Left ventricle myocardium inferior (tissue), 1 donor: ENCODE data around the gene PLIN3. TPM values are rescaled to one million over a fixed set of nuclear protein-coding genes. Genes with fewer than 3 reads are reported as not detected.
"Not testable (repeated sequence)": the region's sequence is repeated elsewhere in the genome, so short reads cannot be mapped to it uniquely, and the experiment has no call there.

Experiments used
- DNase-seq: peaks from one replicate; pipeline ENCODE4 v3.0.0-alpha.2; 2020
- H3K27ac ChIP-seq: fragments of 200-600 bp; replicated peaks from 2 replicates; pipeline ENCODE4 v1.8.0; 2021
- H3K27me3 ChIP-seq: fragments of 200-600 bp; 2 replicates; pipeline ENCODE4 v1.8.0; 2021; ENCODE audit warnings: low read depth
- H3K36me3 ChIP-seq: fragments of 200-600 bp; 2 replicates; pipeline ENCODE4 v1.8.0; 2021
- H3K4me1 ChIP-seq: fragments of 200-600 bp; 2 replicates; pipeline ENCODE4 v1.8.0; 2021
- H3K4me3 ChIP-seq: fragments of 200-600 bp; 2 replicates; pipeline ENCODE4 v1.8.0; 2021; ENCODE audit warnings: mild to moderate bottlenecking, moderate library complexity
- H3K9me3 ChIP-seq: fragments of 200-600 bp; replicated peaks from 2 replicates; pipeline ENCODE4 v1.8.0; 2021
- intact Hi-C: fragments of 100-400 bp; cut with micrococcal nuclease; formaldehyde crosslinking; loops from one replicate; pipeline ENCODE4 v1.11.0; 2022
- total RNA-seq: library from RNA; stranded (reverse); fragmentation: NEBNext Ultra II Directional; extraction: Animal tissue kit (Norgen Biotek cat#: 25700); gene quantifications from one replicate; pipeline ENCODE4 v1.2.1, GENCODE V29; 2021
- TF ChIP-seq, protein P1 (sequence below): fragments of 200-600 bp; IDR thresholded peaks from 2 replicates; pipeline ENCODE4 v1.8.0; 2021; ENCODE audit warnings: antibody characterized with exemption, mild to moderate bottlenecking, borderline replicate concordance
- donor health status: DM: no; HTN: yes; CAD: no; lungs with severe emphysema.

Gene PLIN3
- total RNA-seq, 1 donor from 2014 or later: 26.7 TPM

DNA sequence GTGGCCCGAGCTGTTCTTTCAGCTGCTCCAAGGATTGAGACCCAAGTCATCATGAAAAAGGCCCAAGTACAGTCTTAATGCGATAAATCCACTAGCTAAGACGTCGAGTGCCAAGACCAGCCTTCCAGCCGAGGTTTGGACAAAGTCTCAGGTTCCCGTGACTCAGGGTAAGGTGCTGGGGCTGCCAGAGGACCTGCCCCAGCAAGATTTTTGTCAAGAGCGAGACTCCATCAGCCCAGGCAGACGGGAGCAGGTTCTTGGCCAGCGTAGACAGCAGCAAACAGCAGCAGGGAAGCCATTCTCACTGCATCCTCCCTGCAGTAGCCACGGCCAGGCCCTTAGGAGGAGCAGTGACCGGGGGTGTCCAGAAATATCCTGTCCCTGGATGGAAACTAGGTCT lies 72.5 kb downstream of the PLIN3 start:
- Histone ChIP-seq H3K4me1 (peaks cover 58% of the 10 kb centered on the region), H3K27ac (peak overlapping the region; percentile 46), H3K9me3 (no peaks in the 10 kb centered on the region), H3K27me3 (no peaks in the 10 kb centered on the region), H3K36me3 (peaks cover 40% of the 10 kb centered on the region), H3K4me3 (peak overlapping the region; percentile 96)
- TF ChIP-seq, protein P1, sequence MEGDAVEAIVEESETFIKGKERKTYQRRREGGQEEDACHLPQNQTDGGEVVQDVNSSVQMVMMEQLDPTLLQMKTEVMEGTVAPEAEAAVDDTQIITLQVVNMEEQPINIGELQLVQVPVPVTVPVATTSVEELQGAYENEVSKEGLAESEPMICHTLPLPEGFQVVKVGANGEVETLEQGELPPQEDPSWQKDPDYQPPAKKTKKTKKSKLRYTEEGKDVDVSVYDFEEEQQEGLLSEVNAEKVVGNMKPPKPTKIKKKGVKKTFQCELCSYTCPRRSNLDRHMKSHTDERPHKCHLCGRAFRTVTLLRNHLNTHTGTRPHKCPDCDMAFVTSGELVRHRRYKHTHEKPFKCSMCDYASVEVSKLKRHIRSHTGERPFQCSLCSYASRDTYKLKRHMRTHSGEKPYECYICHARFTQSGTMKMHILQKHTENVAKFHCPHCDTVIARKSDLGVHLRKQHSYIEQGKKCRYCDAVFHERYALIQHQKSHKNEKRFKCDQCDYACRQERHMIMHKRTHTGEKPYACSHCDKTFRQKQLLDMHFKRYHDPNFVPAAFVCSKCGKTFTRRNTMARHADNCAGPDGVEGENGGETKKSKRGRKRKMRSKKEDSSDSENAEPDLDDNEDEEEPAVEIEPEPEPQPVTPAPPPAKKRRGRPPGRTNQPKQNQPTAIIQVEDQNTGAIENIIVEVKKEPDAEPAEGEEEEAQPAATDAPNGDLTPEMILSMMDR: no peak
- DNase-seq: no peak
- intact Hi-C loops: no loop called here

GRCh38 chr19:4793278-4793677 lies 74.2 kb downstream of the PLIN3 start:
- H3K27me3 ChIP-seq, DNase-seq, intact Hi-C loops, H3K9me3 ChIP-seq: not testable (repeated sequence)
- peaks cover 58% of the 10 kb centered on the region for H3K4me1 ChIP-seq
- peaks cover 40% of the 10 kb centered on the region for H3K36me3 ChIP-seq
- H3K4me3 ChIP-seq: peak overlapping the region; percentile 96
- H3K27ac ChIP-seq: peak overlapping the region; percentile 46

DNA sequence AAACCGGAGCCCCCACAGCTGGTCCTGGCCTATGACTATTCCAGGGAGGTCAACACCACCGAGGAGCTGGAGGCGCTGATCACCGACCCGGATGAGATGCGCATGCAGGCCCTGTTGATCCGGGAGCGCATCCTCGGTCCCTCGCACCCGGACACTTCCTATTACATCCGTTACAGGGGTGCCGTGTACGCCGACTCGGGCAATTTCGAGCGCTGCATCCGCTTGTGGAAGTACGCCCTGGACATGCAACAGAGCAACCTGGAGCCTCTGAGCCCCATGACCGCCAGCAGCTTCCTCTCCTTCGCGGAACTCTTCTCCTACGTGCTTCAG lies 74.6 kb downstream of the PLIN3 start:
- H3K36me3 ChIP-seq: peaks cover 40% of the 10 kb centered on the region
- DNase-seq, H3K27me3 ChIP-seq, intact Hi-C loops, H3K9me3 ChIP-seq: not testable (repeated sequence)
- H3K4me1 ChIP-seq: peaks cover 58% of the 10 kb centered on the region
- peak overlapping the region; percentile 96 for H3K4me3 ChIP-seq
- peak overlapping the region; percentile 97 for H3K27ac ChIP-seq

DNA sequence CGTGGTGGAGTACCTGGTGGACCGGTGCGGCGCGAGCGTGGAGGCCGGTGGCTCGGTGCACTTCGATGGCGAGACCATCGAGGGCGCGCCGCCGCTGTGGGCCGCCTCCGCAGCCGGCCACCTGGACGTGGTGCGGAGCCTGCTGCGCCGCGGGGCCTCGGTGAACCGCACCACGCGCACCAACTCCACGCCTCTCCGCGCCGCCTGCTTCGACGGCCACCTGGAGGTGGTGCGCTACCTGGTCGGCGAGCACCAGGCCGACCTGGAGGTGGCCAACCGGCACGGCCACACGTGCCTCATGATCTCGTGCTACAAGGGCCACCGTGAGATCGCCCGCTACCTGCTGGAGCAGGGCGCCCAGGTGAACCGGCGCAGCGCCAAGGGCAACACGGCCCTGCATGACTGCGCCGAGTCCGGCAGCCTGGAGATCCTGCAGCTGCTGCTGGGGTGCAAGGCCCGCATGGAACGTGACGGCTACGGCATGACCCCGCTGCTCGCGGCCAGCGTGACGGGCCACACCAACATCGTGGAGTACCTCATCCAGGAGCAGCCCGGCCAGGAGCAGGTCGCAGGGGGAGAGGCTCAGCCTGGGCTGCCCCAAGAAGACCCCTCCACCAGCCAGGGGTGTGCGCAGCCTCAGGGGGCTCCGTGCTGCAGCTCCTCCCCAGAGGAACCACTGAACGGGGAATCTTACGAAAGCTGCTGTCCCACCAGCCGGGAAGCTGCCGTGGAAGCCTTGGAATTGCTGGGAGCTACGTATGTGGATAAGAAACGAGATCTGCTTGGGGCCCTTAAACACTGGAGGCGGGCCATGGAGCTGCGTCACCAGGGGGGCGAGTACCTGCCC lies 75.2 kb downstream of the PLIN3 start:
- Histone ChIP-seq H3K4me1 (peaks cover 58% of the 10 kb centered on the region), H3K36me3 (peaks cover 40% of the 10 kb centered on the region), H3K4me3 (peak overlapping the region; percentile 96), H3K27ac (peak overlapping the region; percentile 97)
- H3K9me3 ChIP-seq, H3K27me3 ChIP-seq, DNase-seq, intact Hi-C loops: not testable (repeated sequence)

- intact Hi-C loops: no loop called here
- Histone ChIP-seq H3K36me3 (peaks cover 35% of the 10 kb centered on the region), H3K27ac (peak within 1 kb of the TSS; percentile 97), H3K9me3 (no peaks in the 10 kb centered on the region), H3K4me3 (peak within 1 kb of the TSS; percentile 96), H3K4me1 (peaks cover 52% of the 10 kb centered on the region), H3K27me3 (no peaks in the 10 kb centered on the region)
- TF ChIP-seq, protein P1: peak; percentile 100
- DNase-seq: peak; percentile 99
Measured at GRCh38 chr19:4791183-4792018, 76.1 kb downstream of the PLIN3 start, which contains the start of gene FEM1A. TSS of gene FEM1A (plus strand) at chr19:4791734. CDS start at chr19:4791855, 121 bp downstream.

Other genes with a start within 250 kb of the PLIN3 start
- gene TNFAIP8L1, start 228.2 kb downstream of the PLIN3 start, total RNA-seq: 4.2 TPM
- gene MYDGF, start 197.3 kb downstream of the PLIN3 start, total RNA-seq: 26.3 TPM
- gene DPP9, start 143.8 kb downstream of the PLIN3 start, total RNA-seq: 52.5 TPM
- gene FEM1A, start 75.9 kb downstream of the PLIN3 start, total RNA-seq: 46.5 TPM
- 6.1 TPM for gene TICAM1, start 36.0 kb downstream of the PLIN3 start, total RNA-seq
- gene ARRDC5, start 35.2 kb upstream of the PLIN3 start, total RNA-seq: not detected
- 1.3 TPM for gene UHRF1, start 41.8 kb upstream of the PLIN3 start, total RNA-seq
- gene KDM4B, start 101.4 kb upstream of the PLIN3 start, total RNA-seq: 34.1 TPM